Endodermal cell (in vitro differentiated cells): ENCODE results near the gene MSMB. TPM values are rescaled to one million over a fixed set of nuclear protein-coding genes. Genes with fewer than 3 reads are reported as not detected.

Source experiments
- DNase-seq: peaks from one replicate; pipeline ENCODE4 v3.0.0-alpha.2; 2017
- H3K27ac ChIP-seq: 2 replicates; pipeline ENCODE4 v1.5.1; 2013; ENCODE audit warnings: mild to moderate bottlenecking, low read depth, low read length, moderate library complexity
- H3K27me3 ChIP-seq: 2 replicates; pipeline ENCODE4 v1.6.1; 2013; ENCODE audit warnings: mild to moderate bottlenecking, low read length, moderate library complexity; ENCODE audit not compliant: insufficient read depth, control insufficient read depth, poor library complexity, severe bottlenecking
- H3K36me3 ChIP-seq: 2 replicates; pipeline ENCODE4 v1.7.0; 2013; ENCODE audit warnings: mild to moderate bottlenecking, low read length, moderate library complexity; ENCODE audit not compliant: control insufficient read depth, insufficient read depth
- H3K4me1 ChIP-seq: one replicate; pipeline ENCODE4 v1.7.0; 2013; ENCODE audit warnings: low read length; ENCODE audit not compliant: control insufficient read depth, insufficient read depth
- H3K4me3 ChIP-seq: 2 replicates; pipeline ENCODE4 v1.5.1; 2013; ENCODE audit warnings: mild to moderate bottlenecking, low read length, moderate library complexity
- H3K9ac ChIP-seq: 2 replicates; pipeline ENCODE4 v1.6.1; 2013; ENCODE audit warnings: mild to moderate bottlenecking, low read length, moderate library complexity; ENCODE audit not compliant: poor library complexity, severe bottlenecking; ENCODE audit errors: extremely low read depth
- H3K9me3 ChIP-seq: 2 replicates; pipeline ENCODE4 v1.6.1; 2013; ENCODE audit warnings: mild to moderate bottlenecking, low read length, moderate library complexity; ENCODE audit not compliant: control insufficient read depth
- H3K27ac Mint-ChIP-seq: 2 replicates; pipeline ENCODE4 v1.8.0; 2020; ENCODE audit warnings: mixed read lengths
- H3K27me3 Mint-ChIP-seq: 2 replicates; pipeline ENCODE4 v1.8.0; 2021; ENCODE audit warnings: mild to moderate bottlenecking, mixed read lengths; ENCODE audit not compliant: insufficient read depth
- H3K36me3 Mint-ChIP-seq: 2 replicates; pipeline ENCODE4 v1.8.0; 2020; ENCODE audit warnings: low read depth, mixed read lengths
- H3K4me1 Mint-ChIP-seq: 2 replicates; pipeline ENCODE4 v1.8.0; 2020; ENCODE audit warnings: mixed read lengths
- H3K4me3 Mint-ChIP-seq: 2 replicates; pipeline ENCODE4 v1.8.0; 2020; ENCODE audit warnings: mild to moderate bottlenecking, moderate library complexity, mixed read lengths
- H3K9me3 Mint-ChIP-seq: 2 replicates; pipeline ENCODE4 v1.8.0; 2020; ENCODE audit warnings: mild to moderate bottlenecking, mixed read lengths
- WGBS, 2 experiments: methylation state at CpG; one replicate each; pipeline versions ENCODE4 v1.1.5 to v1.1.7; 2013; ENCODE audit warnings: missing lambda C conversion rate in 2 of 2, mixed read lengths in 1 of 2; ENCODE audit not compliant: insufficient coverage in 1 of 2, insufficient read length in 1 of 2; 5-methylcytosine and 5-hydroxymethylcytosine counted together
- total RNA-seq, 2 donors: library from RNA; stranded (reverse); fragmentation: NEBNext Ultra II Directional in 1 of 2; extraction: Animal tissue kit (Norgen Biotek cat#: 25700) in 1 of 2; gene quantifications; 2 replicates in 1 of 2; 3 replicates in 1 of 2; pipeline ENCODE4 v1.2.1, GENCODE V29; 2021
- TF ChIP-seq, protein P1 (sequence below): fragments of 200-600 bp; sonication (generic); conservative IDR thresholded peaks from 2 replicates; pipeline ENCODE4 v1.5.0; 2021; ENCODE audit warnings: antibody characterized with exemption, mild to moderate bottlenecking

The MSMB gene
- total RNA-seq, 2 donors from 2014 or later: 2.4 to 2.9 TPM

DNA sequence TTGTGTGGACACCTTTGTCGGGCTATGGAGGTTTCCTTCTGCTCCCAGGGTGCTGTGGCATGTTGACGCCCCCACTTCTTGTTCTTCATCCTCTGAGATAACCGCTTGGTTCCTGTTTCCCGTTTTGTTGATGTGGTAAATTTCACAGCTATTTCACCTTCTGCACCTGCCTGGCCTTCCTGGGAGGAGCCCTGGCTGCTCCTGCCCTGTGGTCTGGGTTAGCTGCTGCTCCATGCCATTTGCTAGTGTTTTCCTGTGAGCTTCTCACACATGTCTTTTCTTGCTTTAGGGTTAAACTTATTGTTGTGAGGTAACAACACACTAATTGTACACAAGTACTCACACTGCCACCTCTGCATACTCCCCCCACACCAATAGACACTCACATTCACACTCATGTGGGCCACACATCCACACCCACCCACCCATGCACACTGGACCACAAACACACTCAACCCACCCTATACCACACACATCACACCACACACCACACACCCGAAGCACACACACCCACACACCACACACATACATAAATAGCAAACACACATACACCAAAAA, 46.5 kb upstream of the MSMB start:
- no peak for DNase-seq
- H3K27me3 ChIP-seq: no peaks in the 10 kb centered on the region
- Mint-ChIP-seq H3K4me1 (peaks cover 6% of the 10 kb centered on the region), H3K27ac (no peak overlapping the region), H3K27me3 (no peaks in the 10 kb centered on the region), H3K4me3 (no peak overlapping the region), H3K36me3 (peaks cover 3% of the 10 kb centered on the region), H3K9me3 (no peaks in the 10 kb centered on the region)
- no peaks in the 10 kb centered on the region for H3K9me3 ChIP-seq
- no peak overlapping the region for H3K27ac ChIP-seq
- H3K4me3 ChIP-seq: no peak overlapping the region
- 87 to 93% methylated on average over 3 to 5 of the region's 5 CpGs for WGBS, 2 experiments
- peaks cover 24% of the 10 kb centered on the region for H3K4me1 ChIP-seq
- TF ChIP-seq, protein P1, sequence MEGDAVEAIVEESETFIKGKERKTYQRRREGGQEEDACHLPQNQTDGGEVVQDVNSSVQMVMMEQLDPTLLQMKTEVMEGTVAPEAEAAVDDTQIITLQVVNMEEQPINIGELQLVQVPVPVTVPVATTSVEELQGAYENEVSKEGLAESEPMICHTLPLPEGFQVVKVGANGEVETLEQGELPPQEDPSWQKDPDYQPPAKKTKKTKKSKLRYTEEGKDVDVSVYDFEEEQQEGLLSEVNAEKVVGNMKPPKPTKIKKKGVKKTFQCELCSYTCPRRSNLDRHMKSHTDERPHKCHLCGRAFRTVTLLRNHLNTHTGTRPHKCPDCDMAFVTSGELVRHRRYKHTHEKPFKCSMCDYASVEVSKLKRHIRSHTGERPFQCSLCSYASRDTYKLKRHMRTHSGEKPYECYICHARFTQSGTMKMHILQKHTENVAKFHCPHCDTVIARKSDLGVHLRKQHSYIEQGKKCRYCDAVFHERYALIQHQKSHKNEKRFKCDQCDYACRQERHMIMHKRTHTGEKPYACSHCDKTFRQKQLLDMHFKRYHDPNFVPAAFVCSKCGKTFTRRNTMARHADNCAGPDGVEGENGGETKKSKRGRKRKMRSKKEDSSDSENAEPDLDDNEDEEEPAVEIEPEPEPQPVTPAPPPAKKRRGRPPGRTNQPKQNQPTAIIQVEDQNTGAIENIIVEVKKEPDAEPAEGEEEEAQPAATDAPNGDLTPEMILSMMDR: no peak
- no peaks in the 10 kb centered on the region for H3K36me3 ChIP-seq
- H3K9ac ChIP-seq: no peak overlapping the region

DNA sequence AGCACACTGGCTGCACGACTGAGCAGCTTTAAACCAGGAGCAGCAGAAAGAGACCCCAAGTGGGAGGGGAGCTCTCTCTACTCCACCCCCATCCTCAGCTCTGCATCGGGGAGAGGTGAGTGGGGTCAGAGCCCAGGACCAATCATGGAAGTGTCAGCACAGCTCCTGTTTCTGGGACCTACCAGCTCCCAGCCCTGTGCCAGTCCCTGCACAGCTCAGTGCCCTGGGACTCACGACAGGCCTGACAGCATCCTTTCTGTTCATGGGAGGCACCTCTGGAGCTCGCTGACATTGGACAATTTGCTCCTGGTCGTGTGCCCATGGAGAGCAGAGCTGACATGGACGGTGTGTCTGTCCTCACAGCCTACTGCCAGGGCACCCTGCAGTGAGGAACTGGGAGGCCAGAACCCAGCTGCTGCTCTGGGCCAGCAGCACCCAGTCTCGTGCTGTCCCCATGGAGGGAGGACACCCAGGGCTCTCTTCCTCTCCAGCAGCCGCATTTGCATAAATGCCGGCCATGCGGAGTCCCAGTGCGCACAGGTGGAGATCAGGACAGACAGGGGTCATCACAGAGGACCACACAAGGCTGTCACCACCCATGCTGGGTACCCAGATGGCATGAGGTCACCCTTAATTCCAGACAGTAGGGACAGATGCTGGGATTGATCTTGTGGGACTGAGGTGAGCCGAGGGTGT, 45.9 kb upstream of the MSMB start:
- H3K4me3 Mint-ChIP-seq: no peak overlapping the region
- WGBS, 2 experiments: 89 to 95% methylated on average over 7 to 12 of the region's 12 CpGs

DNA sequence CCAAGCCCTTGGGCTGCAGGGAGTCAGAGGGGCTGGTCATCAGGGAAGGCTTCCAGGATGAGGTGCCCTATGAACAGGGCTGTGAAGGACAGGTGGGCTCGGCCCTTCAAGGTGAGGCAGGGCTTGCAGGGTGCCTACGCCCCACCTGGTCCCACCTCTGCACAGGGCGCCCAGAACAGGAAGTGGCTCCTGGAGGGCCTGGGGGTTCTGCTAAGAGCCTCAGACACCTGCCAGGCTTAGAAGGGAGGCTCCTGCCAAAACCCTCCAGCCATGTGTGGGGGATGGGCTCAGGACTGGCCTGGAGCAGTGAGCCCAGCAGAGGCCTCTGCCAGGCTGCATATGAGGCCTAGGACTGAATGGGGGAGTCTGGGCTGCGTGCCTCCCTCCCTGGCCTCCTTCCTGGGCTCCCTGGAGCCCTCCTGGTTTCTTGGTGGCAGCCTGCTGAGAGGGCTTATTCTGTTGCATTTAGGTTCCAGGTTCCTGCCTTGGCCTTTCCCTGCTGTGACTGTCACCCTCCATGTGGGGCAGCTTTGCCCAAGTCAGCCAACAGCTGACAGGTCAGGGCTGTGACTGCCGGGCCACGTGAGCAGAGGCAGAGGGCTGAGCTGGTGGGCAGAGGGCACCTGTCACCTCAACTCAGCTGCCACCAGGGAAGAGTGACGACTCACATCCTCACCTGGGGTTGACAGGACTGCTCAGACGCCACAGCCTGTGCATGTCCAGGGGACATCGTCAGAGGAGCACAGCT, 45.2 kb upstream of the MSMB start:
- Histone ChIP-seq H3K27ac (no peak overlapping the region), H3K9ac (no peak overlapping the region), H3K9me3 (no peaks in the 10 kb centered on the region), H3K4me1 (peaks cover 15% of the 10 kb centered on the region), H3K4me3 (no peak overlapping the region), H3K36me3 (no peaks in the 10 kb centered on the region), H3K27me3 (no peaks in the 10 kb centered on the region)
- TF ChIP-seq, protein P1: no peak
- H3K27ac Mint-ChIP-seq: no peak overlapping the region
- peaks cover 3% of the 10 kb centered on the region for H3K36me3 Mint-ChIP-seq
- H3K9me3 Mint-ChIP-seq: peaks cover 4% of the 10 kb centered on the region
- 79 to 85% methylated on average over 6 to 9 of the region's 9 CpGs for WGBS, 2 experiments
- no peaks in the 10 kb centered on the region for H3K27me3 Mint-ChIP-seq
- DNase-seq: peak; percentile 61
- no peak overlapping the region for H3K4me3 Mint-ChIP-seq
- peaks cover 4% of the 10 kb centered on the region for H3K4me1 Mint-ChIP-seq

More for the DNA sequence above, 45.9 kb upstream of the MSMB start:
- Mint-ChIP-seq H3K27me3 (no peaks in the 10 kb centered on the region), H3K27ac (no peak overlapping the region), H3K36me3 (peaks cover 3% of the 10 kb centered on the region), H3K4me1 (peaks cover 4% of the 10 kb centered on the region), H3K9me3 (no peaks in the 10 kb centered on the region)
- no peak overlapping the region for H3K27ac ChIP-seq
- no peaks in the 10 kb centered on the region for H3K36me3 ChIP-seq
- no peak for DNase-seq
- no peak overlapping the region for H3K9ac ChIP-seq
- H3K9me3 ChIP-seq: no peaks in the 10 kb centered on the region
- H3K4me3 ChIP-seq: no peak overlapping the region
- TF ChIP-seq, protein P1: no peak
- no peaks in the 10 kb centered on the region for H3K27me3 ChIP-seq
- peaks cover 22% of the 10 kb centered on the region for H3K4me1 ChIP-seq
